Ascending aorta (tissue), 2 donors: ENCODE data around the gene DLGAP4. TPM values are rescaled to one million over a fixed set of nuclear protein-coding genes. Genes with fewer than 3 reads are reported as not detected.

Experiments used
- DNase-seq, 2 donors: peaks; one replicate each; pipeline ENCODE4 v3.0.0-alpha.2; 2019; ENCODE audit warnings: low spot score in 2 of 2
- H3K27ac ChIP-seq, 2 donors: fragments of 200-600 bp; sonication (generic); one replicate each; pipeline ENCODE4 v1.5.1; 2016 to 2017; ENCODE audit warnings: mild to moderate bottlenecking in 1 of 2
- H3K27me3 ChIP-seq: fragments of 200-600 bp; sonication (generic); one replicate; pipeline ENCODE4 v1.5.1; 2017
- H3K36me3 ChIP-seq, 2 donors: fragments of 200-600 bp; sonication (generic); one replicate each; pipeline ENCODE4 v1.5.1; 2016
- H3K4me1 ChIP-seq, 2 donors: fragments of 200-600 bp; sonication (generic); one replicate each; pipeline ENCODE4 v1.5.1; 2016 to 2017; ENCODE audit warnings: mild to moderate bottlenecking in 1 of 2
- H3K4me3 ChIP-seq, 2 donors: fragments of 200-600 bp; sonication (generic); one replicate each; pipeline ENCODE4 v1.5.1; 2016 to 2017; ENCODE audit warnings: mild to moderate bottlenecking in 1 of 2
- H3K9me3 ChIP-seq, 2 donors: fragments of 200-600 bp; sonication (generic); one replicate each; pipeline ENCODE4 v1.5.1; 2016
- CTCF ChIP-seq, 3 experiments: fragments of 200-600 bp in 2 of 3; fragments of 450-650 bp in 1 of 3; sonication (generic) in 2 of 3; IDR thresholded peaks; one replicate each; pipeline ENCODE4 v1.5.1; 2016 to 2019; ENCODE audit warnings: antibody characterized with exemption in 3 of 3, mild to moderate bottlenecking in 1 of 3, moderate library complexity in 1 of 3
- intact Hi-C: fragments of 100-400 bp; cut with DNase I; formaldehyde crosslinking; loops from one replicate; pipeline ENCODE4 v1.15.1; 2023
- total RNA-seq: library from RNA; depleted of rRNA; stranded (reverse); fragments of >200 nt; gene quantifications from one replicate; pipeline ENCODE4 v1.1.0, GENCODE V29; 2016

Gene DLGAP4
- total RNA-seq, 1 donor from 2014 or later = 98.2 TPM

GRCh38 chr20:36405255-36405654 lies 99.1 kb downstream of the DLGAP4 start:
- DNase-seq = no peak
- no peak overlapping the region for H3K4me3 ChIP-seq
- no peaks in the 10 kb centered on the region for H3K4me1 ChIP-seq
- TF ChIP-seq CTCF (IDR thresholded peaks at IDR 0.05) = no peak
- intact Hi-C loops = no loop called here
- H3K36me3 ChIP-seq = no peaks in the 10 kb centered on the region
- H3K9me3 ChIP-seq = no peaks in the 10 kb centered on the region
- H3K27me3 ChIP-seq = peaks cover 8% of the 10 kb centered on the region
- H3K27ac ChIP-seq = no peak overlapping the region

GRCh38 chr20:36407199-36407733 lies 101.1 kb downstream of the DLGAP4 start:
- Histone ChIP-seq H3K4me3 (no peak overlapping the region), H3K27me3 (peaks cover 1% of the 10 kb centered on the region), H3K4me1 (no peaks in the 10 kb centered on the region), H3K9me3 (no peaks in the 10 kb centered on the region), H3K27ac (no peak overlapping the region), H3K36me3 (no peaks in the 10 kb centered on the region)
- no peak for TF ChIP-seq CTCF (IDR thresholded peaks at IDR 0.05)
- intact Hi-C loops = no loop called here
- DNase-seq = no peak

- intact Hi-C loops = no loop called here
- no peaks in the 10 kb centered on the region for H3K9me3 ChIP-seq
These were observed 102.1 kb downstream of the DLGAP4 start for GRCh38 chr20:36408219-36408618.

GRCh38 chr20:36411861-36412454 lies 105.8 kb downstream of the DLGAP4 start:
- Histone ChIP-seq H3K27ac (no peak overlapping the region), H3K9me3 (no peaks in the 10 kb centered on the region), H3K4me1 (no peaks in the 10 kb centered on the region), H3K4me3 (no peak overlapping the region), H3K36me3 (no peaks in the 10 kb centered on the region), H3K27me3 (no peaks in the 10 kb centered on the region)
- no peak for DNase-seq
- intact Hi-C loops = no loop called here
- no peak for TF ChIP-seq CTCF (IDR thresholded peaks at IDR 0.05)

More at GRCh38 chr20:36408219-36408618, 102.1 kb downstream of the DLGAP4 start:
- H3K27ac ChIP-seq = no peak overlapping the region
- no peaks in the 10 kb centered on the region for H3K27me3 ChIP-seq
- no peak for TF ChIP-seq CTCF (IDR thresholded peaks at IDR 0.05)
- no peak for DNase-seq
- no peaks in the 10 kb centered on the region for H3K4me1 ChIP-seq
- no peaks in the 10 kb centered on the region for H3K36me3 ChIP-seq
- H3K4me3 ChIP-seq = no peak overlapping the region

- H3K27me3 ChIP-seq = no peaks in the 10 kb centered on the region
- H3K9me3 ChIP-seq = no peaks in the 10 kb centered on the region
- intact Hi-C loops = no loop called here
These were observed 109.4 kb downstream of the DLGAP4 start for GRCh38 chr20:36415475-36416002.

More at GRCh38 chr20:36415475-36416002, 109.4 kb downstream of the DLGAP4 start:
- Histone ChIP-seq H3K27ac (no peak overlapping the region), H3K36me3 (no peaks in the 10 kb centered on the region), H3K4me1 (no peaks in the 10 kb centered on the region), H3K4me3 (no peak overlapping the region)
- TF ChIP-seq CTCF (IDR thresholded peaks at IDR 0.05) = no peak
- DNase-seq = no peak
